IMR-90 (cell line): ENCODE measurements around the gene TEX52. TPM values are rescaled to one million over a fixed set of nuclear protein-coding genes. Genes with fewer than 3 reads are reported as not detected.

Experiments used
- ATAC-seq: fragments of 200-7000 bp; cut with Tn5 transposase; 2 replicates; pipeline ENCODE4 v1.9.1; 2020; ENCODE audit warnings: low read depth, mild to moderate bottlenecking, moderate library complexity
- BruUV-seq: library from RNA; stranded (reverse); fragments of 400-500 nt; replicated peaks from 2 replicates; lab custom pipeline; 2021; lab: Mats Ljungman, UMichigan
- CTCF ChIA-PET: fragments of 300-600 bp; formaldehyde crosslinking; extraction: SDS; loops from one replicate; lab custom pipeline; 2021; ENCODE audit warnings: antibody characterized with exemption; lab: Yijun Ruan, JAX
- POLR2A ChIA-PET: fragments of 300-600 bp; sonication (Branson Sonifier 250); formaldehyde crosslinking; loops from one replicate; lab custom pipeline; 2022; ENCODE audit warnings: antibody characterized with exemption; ENCODE audit not compliant: unreplicated experiment; lab: Charles Lee
- DNase-seq: peaks from one replicate; pipeline ENCODE4 v3.0.0; 2013
- H2AFZ ChIP-seq: replicated peaks from 2 replicates; pipeline ENCODE3; 2013; ENCODE audit warnings: low read length, mild to moderate bottlenecking; ENCODE audit not compliant: poor library complexity
- H2AK5ac ChIP-seq: 2 replicates; pipeline ENCODE4 v1.6.1; 2013; ENCODE audit warnings: low read depth, low read length, inconsistent platforms
- H2AK9ac ChIP-seq: replicated peaks from 2 replicates; pipeline ENCODE3; 2013; ENCODE audit warnings: mild to moderate bottlenecking, low read depth, low read length, moderate library complexity; ENCODE audit not compliant: poor library complexity
- H2BK120ac ChIP-seq: 2 replicates; pipeline ENCODE4 v1.6.1; 2013; ENCODE audit warnings: low read depth, low read length, inconsistent platforms
- H2BK15ac ChIP-seq: 3 replicates; pipeline ENCODE4 v1.6.1; 2013; ENCODE audit warnings: low read depth, low read length, inconsistent platforms
- H2BK20ac ChIP-seq: 2 replicates; pipeline ENCODE4 v1.6.1; 2013; ENCODE audit warnings: low read depth, mild to moderate bottlenecking, inconsistent platforms, low read length, moderate library complexity
- H2BK5ac ChIP-seq: 2 replicates; pipeline ENCODE4 v1.6.1; 2013; ENCODE audit warnings: mild to moderate bottlenecking, low read depth, low read length, inconsistent platforms; ENCODE audit not compliant: poor library complexity, severe bottlenecking
- H3K14ac ChIP-seq: replicated peaks from 2 replicates; pipeline ENCODE4 v1.6.1; 2013; ENCODE audit warnings: low read depth, low read length, inconsistent platforms
- H3K18ac ChIP-seq: 2 replicates; pipeline ENCODE4 v1.6.1; 2013; ENCODE audit warnings: low read depth, low read length, control low read depth
- H3K23ac ChIP-seq: 2 replicates; pipeline ENCODE4 v1.6.1; 2013; ENCODE audit warnings: low read depth, low read length, inconsistent platforms
- H3K27ac ChIP-seq: 2 replicates; pipeline ENCODE4 v1.5.1; 2013; ENCODE audit warnings: mild to moderate bottlenecking, control low read depth, low read length; ENCODE audit not compliant: insufficient read depth
- H3K27me3 ChIP-seq: 2 replicates; pipeline ENCODE4 v1.6.1; 2013; ENCODE audit warnings: low read length; ENCODE audit not compliant: control insufficient read depth, insufficient read depth
- H3K36me3 ChIP-seq: 2 replicates; pipeline ENCODE4 v1.6.1; 2013; ENCODE audit warnings: low read length, mixed read lengths; ENCODE audit not compliant: control insufficient read depth, insufficient read depth
- H3K4ac ChIP-seq: 2 replicates; pipeline ENCODE4 v1.6.1; 2013; ENCODE audit warnings: low read depth, low read length, inconsistent platforms
- H3K4me1 ChIP-seq: 2 replicates; pipeline ENCODE4 v1.6.1; 2013; ENCODE audit warnings: low read length, mixed read lengths; ENCODE audit not compliant: control insufficient read depth, insufficient read depth
- H3K4me2 ChIP-seq: 2 replicates; pipeline ENCODE4 v1.6.1; 2013; ENCODE audit warnings: low read depth, mild to moderate bottlenecking, control low read depth, low read length, moderate library complexity
- H3K4me3 ChIP-seq: 2 replicates; pipeline ENCODE4 v1.5.1; 2013; ENCODE audit warnings: low read depth, mild to moderate bottlenecking, control low read depth, low read length, moderate library complexity; ENCODE audit not compliant: insufficient read depth
- H3K56ac ChIP-seq: 2 replicates; pipeline ENCODE4 v1.6.1; 2013; ENCODE audit warnings: low read length, inconsistent platforms; ENCODE audit not compliant: insufficient read depth; ENCODE audit errors: extremely low read depth
- H3K79me1 ChIP-seq, 2 experiments: 2 replicates each; pipeline ENCODE4 v1.6.1; 2013; ENCODE audit warnings: low read length in 2 of 2, inconsistent platforms in 1 of 2, low read depth in 1 of 2
- H3K9ac ChIP-seq: 2 replicates; pipeline ENCODE4 v1.6.1; 2013; ENCODE audit warnings: low read depth, low read length, control low read depth
- H3K9me1 ChIP-seq: 2 replicates; pipeline ENCODE4 v1.6.1; 2013; ENCODE audit warnings: low read length, inconsistent platforms; ENCODE audit not compliant: insufficient read depth
- H3K9me3 ChIP-seq: 2 replicates; pipeline ENCODE4 v1.6.1; 2013; ENCODE audit warnings: low read length; ENCODE audit not compliant: control insufficient read depth, insufficient read depth
- H4K20me1 ChIP-seq: 2 replicates; pipeline ENCODE4 v1.6.1; 2013; ENCODE audit warnings: low read length, inconsistent platforms; ENCODE audit not compliant: insufficient read depth
- H4K5ac ChIP-seq: 2 replicates; pipeline ENCODE4 v1.6.1; 2013; ENCODE audit warnings: mild to moderate bottlenecking, low read depth, low read length, control low read depth
- H4K8ac ChIP-seq, 2 experiments: 2 replicates each; pipeline ENCODE4 v1.6.1; 2013; ENCODE audit warnings: low read depth in 2 of 2, low read length in 2 of 2, control low read depth in 1 of 2, inconsistent platforms in 1 of 2
- H4K91ac ChIP-seq: 2 replicates; pipeline ENCODE4 v1.6.1; 2013; ENCODE audit warnings: low read depth, low read length, inconsistent platforms; ENCODE audit not compliant: insufficient read depth
- BHLHE40 ChIP-seq: fragments of 150-350 bp; IDR thresholded peaks from 2 replicates; pipeline ENCODE4 v1.6.1; 2016; ENCODE audit warnings: mild to moderate bottlenecking, low read depth, low read length
- CEBPB ChIP-seq: IDR thresholded peaks from 2 replicates; pipeline ENCODE4 v1.6.1; 2012; ENCODE audit warnings: low read depth, low read length, improper control_type of control experiment
- CHD1 ChIP-seq: IDR thresholded peaks from 2 replicates; pipeline ENCODE4 v1.6.1; 2012; ENCODE audit warnings: low read depth, low read length, improper control_type of control experiment
- FOS ChIP-seq: fragments of 150-350 bp; IDR thresholded peaks from 2 replicates; pipeline ENCODE4 v1.6.1; 2016; ENCODE audit warnings: low read depth, low read length
- MAFK ChIP-seq: IDR thresholded peaks from 2 replicates; pipeline ENCODE4 v1.6.1; 2012; ENCODE audit warnings: low read depth, low read length, improper control_type of control experiment
- MAZ ChIP-seq: IDR thresholded peaks from 2 replicates; pipeline ENCODE4 v1.6.1; 2012; ENCODE audit warnings: low read depth, mild to moderate bottlenecking, low read length, improper control_type of control experiment, moderate library complexity, borderline replicate concordance
- MXI1 ChIP-seq: IDR thresholded peaks from 2 replicates; pipeline ENCODE4 v1.6.1; 2012; ENCODE audit warnings: low read depth, mild to moderate bottlenecking, low read length, moderate library complexity, borderline replicate concordance
- NFE2L2 ChIP-seq: fragments of 150-350 bp; IDR thresholded peaks from 2 replicates; pipeline ENCODE4 v1.6.1; 2016; ENCODE audit warnings: low read depth, mild to moderate bottlenecking, low read length
- POLR2A ChIP-seq: IDR thresholded peaks from 2 replicates; pipeline ENCODE4 v1.6.1; 2012; ENCODE audit warnings: mild to moderate bottlenecking, low read depth, low read length
- RAD21 ChIP-seq: IDR thresholded peaks from 2 replicates; pipeline ENCODE4 v1.6.1; 2012; ENCODE audit warnings: low read length, improper control_type of control experiment
- RCOR1 ChIP-seq: IDR thresholded peaks from 2 replicates; pipeline ENCODE4 v1.6.1; 2012; ENCODE audit warnings: mild to moderate bottlenecking, low read length, improper control_type of control experiment; ENCODE audit not compliant: insufficient replicate concordance
- RFX5 ChIP-seq: IDR thresholded peaks from 2 replicates; pipeline ENCODE4 v1.8.0; 2012; ENCODE audit warnings: low read depth, mild to moderate bottlenecking, low read length, moderate library complexity
- SMC3 ChIP-seq: fragments of 150-350 bp; IDR thresholded peaks from 2 replicates; pipeline ENCODE4 v1.6.1; 2016; ENCODE audit warnings: low read depth, mild to moderate bottlenecking, antibody characterized with exemption, low read length, moderate library complexity
- WGBS, 2 experiments: methylation state at CpG; one replicate each; pipeline versions ENCODE4 v1.1.5 to v1.1.7; 2013; ENCODE audit warnings: missing lambda C conversion rate in 2 of 2; ENCODE audit not compliant: insufficient read length in 1 of 2; ENCODE audit errors: extremely low coverage in 2 of 2; 5-methylcytosine and 5-hydroxymethylcytosine counted together
- dilution Hi-C: fragments of 300-500 bp; cut with HindIII; formaldehyde crosslinking; loops from one replicate; pipeline ENCODE4 v1.14.3; 2018; ENCODE audit warnings: low sequenced_read_pairs; ENCODE audit not compliant: unreplicated experiment
- in situ Hi-C: fragments of 300-500 bp; cut with MboI; formaldehyde crosslinking; loops from 3 replicates; pipeline ENCODE4 v1.14.3; 2019; ENCODE audit warnings: low sequenced_read_pairs, inconsistent platforms, mixed read lengths
- intact Hi-C: fragments of 100-400 bp; cut with micrococcal nuclease; formaldehyde crosslinking; loops from 2 replicates; pipeline ENCODE4 v1.10.0; 2022
- polyA plus RNA-seq, 3 experiments: library from polyadenylated mRNA; depleted of rRNA; stranded (reverse); fragments of >200 nt; gene quantifications; 2 replicates each; pipeline ENCODE4 v1.2.3, GENCODE V29; 2012; ENCODE audit warnings: low replicate concordance in 1 of 3
- total RNA-seq: library from RNA; depleted of rRNA; stranded (reverse); fragments of >200 nt; gene quantifications from 2 replicates; pipeline ENCODE4 v1.2.3, GENCODE V29; 2012
- TF ChIP-seq, protein P1 (sequence below): conservative IDR thresholded peaks from 2 replicates; pipeline ENCODE4 v1.5.1; 2012; ENCODE audit warnings: mild to moderate bottlenecking, low read depth, low read length, improper control_type of control experiment
- TF ChIP-seq, protein P2 (sequence below): fragments of 150-350 bp; IDR thresholded peaks from 2 replicates; pipeline ENCODE4 v1.6.1; 2016; ENCODE audit warnings: low read depth, mild to moderate bottlenecking, low read length, moderate library complexity, borderline replicate concordance
- TF ChIP-seq, protein P3 (sequence below): fragments of 150-350 bp; IDR thresholded peaks from 2 replicates; pipeline ENCODE4 v1.6.1; 2017; ENCODE audit warnings: mild to moderate bottlenecking, antibody characterized with exemption, low read length, low read depth

TEX52 gene
- total and polyA plus RNA-seq, 2 of the 4 experiments (the other 2 are of a cell fraction): not detected

DNA sequence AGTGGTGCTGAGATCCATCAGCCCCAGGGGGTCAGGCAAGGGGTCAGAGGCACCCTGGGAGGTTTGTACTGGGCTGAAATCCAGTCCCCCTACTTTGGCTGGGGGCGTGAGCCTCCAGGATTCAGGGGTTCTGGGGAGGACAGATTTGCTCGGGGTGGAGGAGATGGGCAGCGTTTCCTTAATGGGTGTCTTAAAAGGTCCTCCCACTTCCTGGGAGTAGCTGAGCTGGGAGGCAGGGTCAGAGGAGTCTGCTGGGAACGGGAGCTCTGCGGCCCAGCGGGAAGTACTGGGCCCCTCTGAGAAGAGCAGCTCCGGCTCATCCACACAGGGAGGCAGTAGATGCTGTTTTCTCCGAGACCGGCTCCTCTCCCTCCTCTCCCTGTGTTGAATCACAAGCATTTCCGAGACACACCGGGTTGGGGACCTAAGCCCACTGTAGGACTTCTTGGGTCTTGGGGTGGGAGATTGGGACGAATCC, 2.1 kb upstream of the TEX52 start:
- WGBS, 2 experiments: no CpG with 5 or more reads among the region's 12 CpGs
- no peak overlapping the region for H3K4me3 ChIP-seq
- dilution Hi-C loops (no loop called here), intact Hi-C loops (no loop called here), in situ Hi-C loops (loop anchor here (10.0 kb wide), 1 partner anchor 176 kb away; no protein-coding TSS in a partner anchor)
- no peak overlapping the region for H2AK9ac ChIP-seq
- H2BK5ac ChIP-seq: no peak overlapping the region
- BruUV-seq: no TSS peak
- H3K56ac ChIP-seq: no peak overlapping the region
- no peak for ATAC-seq
- H3K4me2 ChIP-seq: no peak overlapping the region
- H4K8ac ChIP-seq: no peak overlapping the region
- no peaks in the 10 kb centered on the region for H3K9me3 ChIP-seq
- no peak for DNase-seq
- no peaks in the 10 kb centered on the region for H3K79me1 ChIP-seq
- ChIA-PET CTCF (no interaction called here), POLR2A (no interaction called here)
- no peak overlapping the region for H2AFZ ChIP-seq
- TF ChIP-seq NFE2L2: no peak
- TF ChIP-seq, protein P1, sequence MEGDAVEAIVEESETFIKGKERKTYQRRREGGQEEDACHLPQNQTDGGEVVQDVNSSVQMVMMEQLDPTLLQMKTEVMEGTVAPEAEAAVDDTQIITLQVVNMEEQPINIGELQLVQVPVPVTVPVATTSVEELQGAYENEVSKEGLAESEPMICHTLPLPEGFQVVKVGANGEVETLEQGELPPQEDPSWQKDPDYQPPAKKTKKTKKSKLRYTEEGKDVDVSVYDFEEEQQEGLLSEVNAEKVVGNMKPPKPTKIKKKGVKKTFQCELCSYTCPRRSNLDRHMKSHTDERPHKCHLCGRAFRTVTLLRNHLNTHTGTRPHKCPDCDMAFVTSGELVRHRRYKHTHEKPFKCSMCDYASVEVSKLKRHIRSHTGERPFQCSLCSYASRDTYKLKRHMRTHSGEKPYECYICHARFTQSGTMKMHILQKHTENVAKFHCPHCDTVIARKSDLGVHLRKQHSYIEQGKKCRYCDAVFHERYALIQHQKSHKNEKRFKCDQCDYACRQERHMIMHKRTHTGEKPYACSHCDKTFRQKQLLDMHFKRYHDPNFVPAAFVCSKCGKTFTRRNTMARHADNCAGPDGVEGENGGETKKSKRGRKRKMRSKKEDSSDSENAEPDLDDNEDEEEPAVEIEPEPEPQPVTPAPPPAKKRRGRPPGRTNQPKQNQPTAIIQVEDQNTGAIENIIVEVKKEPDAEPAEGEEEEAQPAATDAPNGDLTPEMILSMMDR: no peak
- no peak for TF ChIP-seq CEBPB
- TF ChIP-seq, protein P2, sequence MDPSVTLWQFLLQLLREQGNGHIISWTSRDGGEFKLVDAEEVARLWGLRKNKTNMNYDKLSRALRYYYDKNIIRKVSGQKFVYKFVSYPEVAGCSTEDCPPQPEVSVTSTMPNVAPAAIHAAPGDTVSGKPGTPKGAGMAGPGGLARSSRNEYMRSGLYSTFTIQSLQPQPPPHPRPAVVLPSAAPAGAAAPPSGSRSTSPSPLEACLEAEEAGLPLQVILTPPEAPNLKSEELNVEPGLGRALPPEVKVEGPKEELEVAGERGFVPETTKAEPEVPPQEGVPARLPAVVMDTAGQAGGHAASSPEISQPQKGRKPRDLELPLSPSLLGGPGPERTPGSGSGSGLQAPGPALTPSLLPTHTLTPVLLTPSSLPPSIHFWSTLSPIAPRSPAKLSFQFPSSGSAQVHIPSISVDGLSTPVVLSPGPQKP: no peak
- TF ChIP-seq SMC3: no peak
- TF ChIP-seq FOS: no peak
- no peak for TF ChIP-seq RFX5
- TF ChIP-seq, protein P3, sequence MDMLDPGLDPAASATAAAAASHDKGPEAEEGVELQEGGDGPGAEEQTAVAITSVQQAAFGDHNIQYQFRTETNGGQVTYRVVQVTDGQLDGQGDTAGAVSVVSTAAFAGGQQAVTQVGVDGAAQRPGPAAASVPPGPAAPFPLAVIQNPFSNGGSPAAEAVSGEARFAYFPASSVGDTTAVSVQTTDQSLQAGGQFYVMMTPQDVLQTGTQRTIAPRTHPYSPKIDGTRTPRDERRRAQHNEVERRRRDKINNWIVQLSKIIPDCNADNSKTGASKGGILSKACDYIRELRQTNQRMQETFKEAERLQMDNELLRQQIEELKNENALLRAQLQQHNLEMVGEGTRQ: no peak
- TF ChIP-seq POLR2A: no peak
- TF ChIP-seq MXI1: no peak
- no peak for TF ChIP-seq BHLHE40
- TF ChIP-seq MAZ: no peak
- TF ChIP-seq CHD1: no peak
- TF ChIP-seq MAFK: no peak
- TF ChIP-seq RAD21: no peak
- no peak for TF ChIP-seq RCOR1
- H3K9me1 ChIP-seq: no peaks in the 10 kb centered on the region
- H4K91ac ChIP-seq: no peak overlapping the region
- H3K23ac ChIP-seq: no peak overlapping the region
- H2BK20ac ChIP-seq: no peak overlapping the region
- H3K14ac ChIP-seq: no peak overlapping the region
- H4K5ac ChIP-seq: no peak overlapping the region
- no peak overlapping the region for H2AK5ac ChIP-seq
- no peaks in the 10 kb centered on the region for H3K4me1 ChIP-seq
- H2BK120ac ChIP-seq: no peak overlapping the region
- no peak overlapping the region for H3K9ac ChIP-seq
- H3K27me3 ChIP-seq: no peaks in the 10 kb centered on the region
- no peak overlapping the region for H2BK15ac ChIP-seq
- H3K4ac ChIP-seq: no peak overlapping the region
- H4K20me1 ChIP-seq: no peaks in the 10 kb centered on the region
- H3K27ac ChIP-seq: no peak overlapping the region
- H3K18ac ChIP-seq: no peak overlapping the region
- peaks cover 6% of the 10 kb centered on the region for H3K36me3 ChIP-seq
